ENCODE results near the gene TSC22D4. TPM values are rescaled to one million over a fixed set of nuclear protein-coding genes. Genes with fewer than 3 reads are reported as not detected.

Gene TSC22D4
- total RNA-seq, 4 donors from 2014 or later = 28.9 to 51.2 (median 40.6) TPM

DNA sequence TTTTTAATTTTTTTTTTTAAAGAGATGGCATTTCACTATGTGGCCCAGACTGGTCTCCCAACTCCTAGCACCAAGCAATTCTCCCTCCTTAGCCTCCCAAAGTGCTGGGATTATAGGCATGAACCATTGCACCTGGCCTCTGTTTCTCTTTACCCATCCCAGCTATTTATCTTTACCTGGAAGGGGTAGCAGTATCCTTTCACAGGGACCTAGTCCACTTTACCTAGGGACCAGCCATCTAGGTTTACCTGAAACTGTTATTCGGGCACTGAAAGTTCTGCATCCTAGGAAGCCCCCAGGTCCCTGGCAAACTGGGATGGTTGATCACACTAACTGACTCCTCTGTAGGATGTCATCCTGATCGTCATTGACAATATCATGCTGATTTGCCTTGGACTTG, 38.3 kb upstream of the TSC22D4 start:
- Histone ChIP-seq H3K4me3 (no peak overlapping the region), H3K4me1 (peaks cover 0 to 7% (median 3%) of the 10 kb centered on the region in 4 donors), H3K27ac (no peak overlapping the region), H3K36me3 (no peaks in the 10 kb centered on the region), H3K9me3 (no peaks in the 10 kb centered on the region), H3K27me3 (no peaks in the 10 kb centered on the region)
- DNase-seq = no peak
- TF ChIP-seq CTCF (IDR thresholded peaks at IDR 0.05) (no peak), POLR2A (IDR thresholded peaks at IDR 0.05) (no peak)

GRCh38 chr7:100516135-100516812, 37.3 kb upstream of the TSC22D4 start:
- TF ChIP-seq CTCF (IDR thresholded peaks at IDR 0.05) (no peak), POLR2A (IDR thresholded peaks at IDR 0.05) (no peak)
- H3K4me1 ChIP-seq = peaks cover 0 to 7% (median 3%) of the 10 kb centered on the region in 4 donors
- no peak overlapping the region for H3K4me3 ChIP-seq
- H3K36me3 ChIP-seq = no peaks in the 10 kb centered on the region
- no peaks in the 10 kb centered on the region for H3K9me3 ChIP-seq
- no peak overlapping the region for H3K27ac ChIP-seq
- no peaks in the 10 kb centered on the region for H3K27me3 ChIP-seq
- peak in 2 of 3 donors; percentile 56 to 71 for DNase-seq

GRCh38 chr7:100515072-100515532, 36.1 kb upstream of the TSC22D4 start:
- Histone ChIP-seq H3K4me1 (peaks cover 0 to 7% (median 3%) of the 10 kb centered on the region in 4 donors), H3K27me3 (no peaks in the 10 kb centered on the region), H3K27ac (no peak overlapping the region), H3K4me3 (no peak overlapping the region), H3K36me3 (no peaks in the 10 kb centered on the region), H3K9me3 (no peaks in the 10 kb centered on the region)
- no peak for DNase-seq
- TF ChIP-seq POLR2A (IDR thresholded peaks at IDR 0.05) (no peak), CTCF (IDR thresholded peaks at IDR 0.05) (no peak)

DNA sequence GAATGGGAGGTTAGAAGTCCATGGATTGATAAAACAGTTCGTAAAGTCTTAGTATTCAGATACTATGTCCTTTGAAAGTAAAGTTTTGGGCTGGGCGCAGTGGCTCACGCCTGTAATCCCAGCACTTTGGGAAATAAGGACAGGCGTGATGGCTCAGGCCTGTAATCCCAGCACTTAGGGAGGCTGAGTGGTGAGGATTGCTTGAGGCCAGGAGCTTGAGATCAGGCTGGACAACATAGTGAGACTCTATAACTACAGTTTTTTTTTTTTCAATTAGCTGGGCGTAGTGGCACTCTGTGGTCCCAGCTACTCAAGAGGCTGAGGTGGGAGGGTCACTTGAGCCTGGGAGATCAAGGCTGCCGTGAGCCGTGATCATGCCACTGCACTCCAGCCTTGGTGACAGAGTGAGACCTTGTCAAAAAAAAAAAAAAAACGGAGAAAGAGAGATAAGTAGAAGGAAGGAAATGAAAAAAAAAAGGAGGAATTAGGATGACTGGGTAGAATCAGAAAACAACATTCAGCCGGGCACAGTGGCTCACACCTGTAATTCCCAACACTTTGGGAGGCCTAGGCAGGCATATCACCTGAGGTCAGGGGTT, 34.3 kb upstream of the TSC22D4 start:
- TF ChIP-seq POLR2A (IDR thresholded peaks at IDR 0.05) (no peak), CTCF (IDR thresholded peaks at IDR 0.05) (no peak)
- no peak for DNase-seq
- Histone ChIP-seq H3K9me3 (no peaks in the 10 kb centered on the region), H3K27ac (no peak overlapping the region), H3K4me3 (no peak overlapping the region), H3K27me3 (no peaks in the 10 kb centered on the region), H3K4me1 (peaks cover 0 to 7% (median 3%) of the 10 kb centered on the region in 4 donors), H3K36me3 (no peaks in the 10 kb centered on the region)

DNA sequence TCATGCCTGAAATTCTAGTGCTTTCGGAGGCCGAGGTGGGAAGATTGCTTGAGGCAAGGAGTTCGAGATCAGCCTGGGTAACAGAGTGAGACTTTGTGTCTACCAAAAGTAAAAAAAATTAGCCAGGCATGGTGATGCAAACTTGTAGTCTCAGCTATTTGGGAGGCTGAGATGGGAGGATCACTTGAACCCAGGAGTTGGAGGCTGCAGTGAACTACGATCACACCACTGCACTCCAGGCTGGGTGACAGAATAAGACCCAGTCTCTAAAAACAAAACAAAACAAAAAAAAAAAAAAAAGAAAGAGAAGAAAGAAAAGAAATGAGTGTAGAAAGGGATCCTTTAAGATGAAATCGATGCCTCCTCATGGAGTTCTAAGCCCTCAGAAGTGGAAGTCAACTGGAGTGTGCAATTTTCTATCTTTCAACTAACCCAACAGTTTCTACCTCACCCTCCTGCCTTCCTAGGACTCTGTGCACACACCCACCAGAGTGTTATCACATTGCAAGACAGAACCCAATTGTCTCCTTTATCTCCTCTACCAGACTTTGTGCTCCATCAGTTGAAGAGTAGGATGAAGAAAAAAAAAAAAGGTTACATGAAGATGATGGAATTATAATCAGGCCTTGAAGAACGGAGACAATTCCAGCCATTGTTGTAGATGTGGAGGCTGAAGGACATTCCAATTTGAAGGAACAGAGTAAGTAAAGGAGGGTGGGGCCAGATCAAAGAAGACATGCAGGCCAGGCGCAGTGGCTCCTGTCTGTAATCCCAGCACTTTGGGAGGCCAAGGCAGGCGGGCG, 31.6 kb upstream of the TSC22D4 start:
- no peak for DNase-seq
- H3K27me3 ChIP-seq = no peaks in the 10 kb centered on the region
- no peak overlapping the region for H3K4me3 ChIP-seq
- H3K4me1 ChIP-seq = no peaks in the 10 kb centered on the region
- no peaks in the 10 kb centered on the region for H3K36me3 ChIP-seq
- TF ChIP-seq POLR2A (IDR thresholded peaks at IDR 0.05) (no peak), CTCF (IDR thresholded peaks at IDR 0.05) (no peak)
- H3K9me3 ChIP-seq = no peaks in the 10 kb centered on the region
- no peak overlapping the region for H3K27ac ChIP-seq
